Measurements from ENCODE around the gene MICAL1.

Gene MICAL1

DNA sequence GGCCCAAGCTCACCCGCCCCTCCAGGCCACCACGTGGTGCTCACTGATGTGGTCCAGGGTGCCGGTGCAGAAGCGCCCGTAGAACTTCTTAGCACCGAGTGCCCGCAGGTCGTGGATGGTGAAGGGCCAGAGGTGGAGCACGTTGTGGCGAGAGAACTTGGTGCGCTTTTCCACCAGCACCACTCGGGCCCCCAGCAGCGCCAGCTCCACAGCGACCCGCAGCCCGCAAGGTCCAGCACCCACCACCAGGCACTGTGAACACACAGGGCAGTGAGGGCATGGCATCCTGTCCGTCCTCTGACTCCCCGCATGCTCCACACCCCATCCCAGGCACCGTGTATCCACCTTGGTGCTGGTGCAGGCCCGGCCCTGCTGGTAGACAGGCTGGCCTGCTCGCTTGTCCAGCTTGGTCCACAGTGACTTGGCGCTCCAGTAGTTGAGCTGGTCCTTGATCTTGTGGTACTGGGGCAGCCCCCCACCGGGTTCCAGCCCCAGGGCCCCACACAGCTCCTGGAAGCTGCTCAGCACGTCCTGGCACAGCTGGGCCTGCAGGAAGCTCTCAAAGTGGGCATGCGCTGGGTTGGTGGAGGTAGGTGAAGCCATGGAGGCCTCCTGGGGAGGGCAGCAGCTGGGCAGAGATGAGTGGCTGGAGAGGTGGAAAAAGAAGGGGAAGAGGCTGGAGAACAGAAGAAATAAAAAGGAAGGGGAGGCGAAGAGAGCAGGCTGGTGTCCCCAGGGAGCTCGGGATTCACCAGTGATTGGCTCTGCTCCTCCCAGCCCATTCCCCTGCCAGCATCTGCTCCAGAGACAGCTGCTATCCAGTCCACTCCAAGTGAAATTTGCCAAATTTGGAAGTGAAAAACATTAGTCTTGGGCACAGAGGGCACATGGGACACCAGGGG is 1.7 kb downstream of the MICAL1 start:
- no peak for DNase-seq

DNA sequence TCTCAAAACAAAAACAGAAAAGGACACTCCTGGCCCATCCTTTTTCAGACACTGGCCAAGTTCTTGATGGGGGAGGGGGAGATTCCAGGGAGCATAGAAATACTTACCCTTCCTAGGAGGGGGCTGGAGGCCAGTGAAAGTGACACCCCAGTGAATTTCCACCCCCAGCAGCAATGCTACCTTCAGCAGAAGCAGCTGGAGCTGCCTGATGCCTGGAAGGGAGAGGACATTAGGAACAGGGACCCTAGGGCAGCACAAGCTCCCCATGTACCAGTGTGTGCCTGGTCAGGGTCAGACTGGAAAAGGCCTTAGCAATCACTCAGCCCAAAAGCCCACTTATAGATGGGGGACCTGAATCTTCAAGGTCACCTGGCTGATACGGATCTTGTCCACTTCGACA is 2.4 kb downstream of the MICAL1 start:
- no peak for DNase-seq

DNA sequence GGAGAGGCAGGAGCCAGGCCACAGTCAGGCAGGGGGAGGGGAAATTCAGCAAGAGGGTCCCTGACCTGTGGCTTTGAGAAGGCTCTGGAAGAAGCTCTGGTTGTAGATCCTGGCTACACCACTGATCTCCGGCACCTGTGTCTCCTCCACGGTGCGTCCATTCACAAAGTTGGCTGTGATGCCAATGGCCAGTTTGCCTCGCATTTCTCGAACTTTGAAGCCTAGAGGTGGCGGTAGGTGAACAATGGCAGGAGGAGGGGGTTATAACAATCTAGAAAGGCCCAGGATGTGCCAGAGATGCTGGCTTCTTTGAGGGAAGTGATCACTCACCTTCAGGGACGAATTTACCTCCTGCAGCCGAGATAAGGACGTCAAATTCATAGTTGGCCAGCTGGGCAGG is 3.4 kb downstream of the MICAL1 start:
- no peak for DNase-seq

DNA sequence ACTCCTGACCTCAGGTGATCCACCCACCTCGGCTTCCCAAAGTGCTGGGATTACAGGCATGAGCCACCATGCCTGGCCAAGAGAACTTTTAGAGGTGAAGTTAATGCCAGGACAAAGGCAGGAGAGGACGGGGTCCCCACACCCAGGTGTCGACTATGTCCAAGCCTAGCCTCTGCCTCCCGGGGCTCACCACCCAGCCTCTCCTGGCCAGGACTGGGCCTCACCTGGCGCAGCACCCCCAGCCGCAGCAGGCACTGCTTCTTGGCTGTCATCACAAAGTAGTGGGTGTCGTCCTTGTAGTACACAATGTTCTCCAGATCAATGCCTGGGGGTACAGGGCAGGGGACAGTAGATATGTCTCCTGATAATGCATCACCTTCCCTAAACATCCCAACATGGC is 4.2 kb downstream of the MICAL1 start:
- no peak for DNase-seq

DNA sequence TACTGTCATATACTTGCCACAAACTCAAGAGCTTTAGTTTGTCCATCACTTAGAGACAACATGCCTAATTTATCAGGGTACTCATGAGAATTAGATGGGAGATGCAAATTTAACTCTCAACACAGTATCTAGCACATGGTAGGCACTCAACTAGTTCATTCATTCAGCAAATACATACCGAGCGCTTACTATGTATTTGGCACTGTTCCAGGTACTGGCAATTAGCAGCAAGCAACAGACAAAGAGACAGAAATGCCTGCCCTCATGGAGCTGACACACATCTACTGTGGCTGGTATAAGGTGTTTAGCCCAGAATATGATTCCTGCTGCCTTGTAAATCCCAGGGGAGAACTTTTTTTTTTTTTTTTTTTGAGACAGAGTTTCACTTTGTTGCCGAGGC is 4.8 kb downstream of the MICAL1 start:
- no peak for DNase-seq

DNA sequence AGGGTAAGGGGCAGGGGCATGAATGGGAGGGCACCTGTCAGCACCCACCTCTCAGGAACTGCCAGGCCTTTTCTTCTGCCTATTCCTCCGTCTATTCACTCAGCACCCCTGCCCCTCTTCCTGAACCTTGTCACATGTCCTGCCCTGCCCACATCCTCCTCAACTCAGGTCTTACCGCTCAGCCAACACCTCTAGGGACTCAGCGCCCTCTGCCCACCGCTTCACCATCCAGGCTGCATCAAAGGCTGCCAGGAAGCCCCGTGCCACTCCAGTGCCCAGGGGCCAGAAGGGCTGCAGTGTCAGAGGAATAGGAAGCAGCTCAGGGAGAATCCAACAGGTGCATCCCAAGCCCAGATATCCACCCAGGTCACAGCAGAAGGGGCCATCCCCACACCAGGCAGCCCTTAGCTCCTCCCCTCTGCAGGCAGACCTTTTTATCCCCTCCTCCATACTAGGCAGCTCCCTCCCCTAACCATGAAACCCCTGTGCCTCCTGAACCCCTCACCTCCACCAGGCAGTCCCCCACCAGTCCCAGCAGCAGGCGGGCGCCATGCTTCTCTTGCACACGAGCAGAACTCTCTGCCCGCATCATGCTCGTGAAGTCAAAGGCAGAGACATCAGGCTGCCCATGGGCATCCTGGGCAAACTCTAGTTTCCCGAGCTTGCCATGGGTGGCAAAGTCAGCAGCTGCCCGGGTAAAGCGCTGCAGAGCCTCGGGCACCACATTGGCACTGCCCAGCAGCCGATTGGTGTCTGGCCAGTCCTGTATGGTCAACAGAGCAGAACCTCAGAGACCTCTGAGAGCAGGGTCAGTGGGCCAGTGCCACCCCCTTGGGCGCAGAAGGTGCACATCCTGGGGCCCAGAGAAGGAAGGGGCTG is 5.5 kb downstream of the MICAL1 start:
- peak; percentile 50 for DNase-seq

DNA sequence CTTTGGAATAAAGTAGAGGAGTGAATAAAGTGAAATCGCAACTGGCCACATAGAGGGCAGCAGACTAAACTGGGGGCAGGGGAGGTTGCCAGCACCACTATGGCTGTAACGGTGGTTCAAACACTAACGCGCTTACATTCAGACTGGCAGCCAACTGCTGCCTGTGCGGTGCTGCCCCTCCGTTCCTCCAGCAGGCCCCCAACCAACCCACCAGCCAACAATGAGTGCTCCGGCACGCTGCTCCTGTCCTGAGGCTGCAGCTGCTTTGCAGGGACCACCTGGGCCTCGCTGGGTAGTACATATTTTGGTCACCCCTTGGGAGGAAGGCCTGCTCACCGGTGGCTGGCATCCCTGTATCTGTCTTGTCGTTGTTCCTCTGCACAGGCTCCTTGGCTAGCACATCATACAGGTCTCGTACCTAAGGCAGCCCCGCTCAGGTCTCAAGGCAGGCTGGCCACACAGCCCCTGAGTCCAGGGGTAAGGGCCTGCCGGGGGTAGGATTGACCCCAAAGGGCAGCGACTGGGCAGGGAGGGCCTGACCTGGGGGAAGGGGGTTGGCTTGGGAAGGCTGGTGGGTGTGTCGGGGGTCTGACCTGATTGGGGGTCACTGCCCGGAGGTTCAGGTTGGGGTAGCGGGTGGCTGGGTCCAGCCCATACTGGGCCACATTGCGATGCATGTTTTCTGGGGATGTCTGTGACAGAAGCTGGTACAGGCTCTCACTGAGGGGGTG is 6.3 kb downstream of the MICAL1 start:
- no peak for DNase-seq

DNA sequence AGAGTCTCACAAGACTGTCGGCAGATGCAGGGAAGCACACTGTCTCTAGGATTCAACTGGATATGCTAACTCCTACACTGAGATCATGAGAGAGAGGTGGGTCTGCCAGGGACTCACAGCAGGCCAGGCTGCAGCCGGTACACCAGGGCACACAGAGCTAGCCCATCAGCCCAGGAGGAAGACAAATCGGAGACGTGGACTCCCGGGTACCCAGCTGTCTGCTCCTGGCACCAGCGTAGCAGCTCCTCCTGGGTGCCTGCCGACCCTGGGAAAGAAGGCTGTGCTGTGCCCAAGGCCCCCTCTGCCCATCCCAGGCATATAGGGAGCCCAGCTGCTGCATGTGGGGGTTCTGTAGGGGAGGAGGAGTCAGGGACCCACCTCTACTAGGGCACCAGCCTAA is 7.0 kb downstream of the MICAL1 start:
- no peak for DNase-seq

DNA sequence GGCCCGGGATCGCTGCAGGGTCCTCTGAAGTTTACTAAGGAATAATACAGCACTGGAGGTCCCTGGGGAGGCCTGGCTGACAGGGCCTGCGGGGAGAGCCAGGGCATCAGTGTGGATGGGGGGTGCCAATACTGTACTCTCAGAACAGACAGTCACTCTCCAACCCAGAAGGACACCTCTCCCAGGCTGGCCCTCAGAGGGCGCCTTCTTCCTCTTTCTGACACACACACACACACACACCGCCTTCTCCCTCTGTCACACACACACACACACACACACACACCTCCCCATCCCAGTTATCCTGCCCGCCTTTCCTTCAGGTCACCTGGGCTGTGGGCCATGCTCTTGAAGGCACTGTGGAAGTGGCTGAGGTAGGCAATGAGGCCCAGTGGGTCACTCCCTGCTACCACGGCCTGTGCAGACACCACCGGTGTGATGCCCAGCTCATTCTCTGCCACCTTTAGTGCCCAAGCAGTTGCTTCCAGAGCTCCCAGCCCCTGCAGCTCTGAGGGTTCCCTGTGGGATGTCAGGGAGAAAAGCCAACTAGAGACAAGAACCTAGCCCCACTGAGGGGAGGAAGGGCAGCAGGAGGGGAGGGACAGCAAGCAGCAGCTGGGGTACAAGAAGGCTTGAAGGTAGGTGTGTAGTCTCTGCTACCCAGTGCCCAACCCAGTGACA is 7.6 kb downstream of the MICAL1 start:
- no peak for DNase-seq

DNA sequence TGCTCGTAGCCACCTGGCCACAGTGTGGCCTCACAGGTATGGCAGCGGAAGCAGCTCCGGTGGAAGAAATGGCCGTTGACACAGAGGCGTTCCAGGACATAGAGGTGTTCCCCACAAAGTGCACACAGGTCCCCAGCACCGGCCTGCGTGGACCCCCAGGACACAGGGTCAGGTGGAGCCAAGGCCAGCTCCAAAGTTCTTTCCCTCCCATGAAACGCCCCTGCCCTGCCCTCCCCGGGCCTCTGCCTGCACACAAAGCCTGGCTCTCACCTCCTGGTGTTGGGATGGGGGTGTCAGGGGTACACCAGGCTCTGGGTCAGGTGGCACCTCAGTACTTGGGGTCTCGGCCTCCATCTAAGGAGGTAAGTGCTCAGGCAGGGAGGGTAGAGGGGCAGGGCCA is 8.5 kb downstream of the MICAL1 start:
- DNase-seq = no peak

DNA sequence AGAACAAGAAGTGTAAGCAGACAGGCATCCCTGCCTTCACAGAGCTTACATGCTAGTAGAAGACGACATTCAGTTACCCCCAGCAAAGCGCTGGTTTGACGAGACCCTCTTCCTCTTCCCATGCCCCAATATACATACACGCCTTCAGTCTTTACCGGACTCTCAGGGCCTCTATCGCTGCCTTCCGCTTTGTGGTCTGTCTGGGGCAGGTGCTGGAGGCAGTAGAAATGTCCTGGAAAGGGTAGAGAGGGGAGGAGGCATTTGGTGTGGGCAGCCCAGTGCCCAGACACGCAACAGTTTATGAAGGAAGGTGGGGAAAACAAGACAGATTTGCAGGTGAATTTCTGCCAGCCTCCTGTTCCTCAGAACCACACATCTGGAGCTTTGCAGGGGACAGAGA is 9.0 kb downstream of the MICAL1 start:
- DNase-seq = no peak

DNA sequence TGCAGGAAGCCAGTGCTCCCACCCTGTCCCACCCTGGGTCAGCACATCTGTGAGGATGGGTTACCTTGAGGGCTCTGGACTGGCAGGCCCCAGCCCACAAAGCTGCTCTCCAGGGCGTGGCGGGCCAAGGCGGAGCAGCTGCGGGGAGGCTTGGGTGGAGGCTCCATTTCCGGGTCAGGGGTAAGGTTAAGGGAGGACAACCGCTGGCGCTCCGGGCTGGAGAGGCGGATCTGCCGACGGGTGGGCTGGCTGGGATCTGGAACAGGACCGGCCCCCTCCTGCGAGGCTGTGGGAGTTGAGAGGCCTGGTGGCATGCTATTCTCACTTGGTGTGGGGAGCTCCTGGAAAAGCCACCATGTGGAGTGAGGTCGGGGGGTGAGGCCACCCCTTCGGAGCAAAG is 9.5 kb downstream of the MICAL1 start:
- DNase-seq = no peak

DNA sequence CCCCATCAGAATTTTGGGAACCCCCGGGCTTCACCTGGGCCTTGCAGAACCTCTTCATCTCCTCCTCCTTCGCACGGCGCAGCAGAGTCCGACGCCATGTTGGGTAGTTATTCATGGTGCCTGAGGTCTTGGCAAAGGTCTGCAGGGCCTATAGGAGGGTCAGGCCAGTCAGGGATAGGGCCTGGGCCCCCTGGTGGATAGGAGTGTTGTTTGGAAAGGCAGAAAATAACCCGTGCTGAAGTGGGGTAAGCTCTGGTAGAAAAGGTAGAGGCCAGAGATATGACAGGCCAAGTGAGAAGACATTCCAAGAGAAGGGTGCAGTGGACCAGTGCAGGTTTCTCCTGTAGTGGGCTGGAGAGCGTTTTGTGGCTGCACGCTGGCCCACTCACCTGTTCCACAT is 10.2 kb downstream of the MICAL1 start:
- DNase-seq = no peak

DNA sequence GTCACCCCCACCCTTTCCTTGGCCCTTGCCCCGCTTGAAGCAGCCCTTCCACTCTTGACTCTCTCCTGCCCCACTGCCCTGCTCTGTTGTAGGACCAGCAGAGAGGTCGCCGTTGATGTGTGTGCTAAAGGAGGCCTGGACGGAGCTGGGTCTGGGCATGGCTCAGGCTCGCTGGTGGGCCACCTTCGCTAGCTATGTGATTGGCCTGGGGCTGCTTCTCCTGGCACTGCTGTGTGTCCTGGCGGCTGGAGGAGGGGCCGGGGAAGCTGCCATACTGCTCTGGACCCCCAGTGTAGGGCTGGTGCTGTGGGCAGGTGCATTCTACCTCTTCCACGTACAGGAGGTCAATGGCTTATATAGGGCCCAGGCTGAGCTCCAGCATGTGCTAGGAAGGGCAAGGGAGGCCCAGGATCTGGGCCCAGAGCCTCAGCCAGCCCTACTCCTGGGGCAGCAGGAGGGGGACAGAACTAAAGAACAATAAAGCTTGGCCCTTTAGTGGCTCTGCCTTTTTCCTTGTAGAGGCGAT is 12.1 kb downstream of the MICAL1 start:
- DNase-seq = no peak

DNA sequence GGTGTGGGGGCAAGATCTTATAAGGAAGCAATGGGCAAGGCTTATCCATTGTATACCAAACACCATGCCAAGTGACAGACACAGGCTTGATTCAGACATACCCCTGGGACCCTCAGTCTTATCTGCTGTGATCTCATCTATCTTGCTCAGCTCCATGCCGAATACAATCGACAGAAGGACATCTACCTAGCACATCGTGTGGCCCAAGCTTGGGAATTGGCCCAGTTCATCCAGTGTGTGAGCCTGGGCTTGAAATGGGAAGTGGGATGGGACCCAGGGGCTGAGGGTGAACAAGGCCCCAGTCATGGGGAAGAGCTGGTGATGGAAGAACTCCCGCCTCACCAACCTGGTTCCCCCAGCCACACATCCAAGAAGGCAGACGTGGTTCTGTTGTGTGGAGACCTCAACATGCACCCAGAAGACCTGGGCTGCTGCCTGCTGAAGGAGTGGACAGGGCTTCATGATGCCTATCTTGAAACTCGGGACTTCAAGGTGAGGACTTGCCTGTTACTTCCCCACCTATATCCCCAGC is 13.1 kb downstream of the MICAL1 start:
- DNase-seq = no peak

DNA sequence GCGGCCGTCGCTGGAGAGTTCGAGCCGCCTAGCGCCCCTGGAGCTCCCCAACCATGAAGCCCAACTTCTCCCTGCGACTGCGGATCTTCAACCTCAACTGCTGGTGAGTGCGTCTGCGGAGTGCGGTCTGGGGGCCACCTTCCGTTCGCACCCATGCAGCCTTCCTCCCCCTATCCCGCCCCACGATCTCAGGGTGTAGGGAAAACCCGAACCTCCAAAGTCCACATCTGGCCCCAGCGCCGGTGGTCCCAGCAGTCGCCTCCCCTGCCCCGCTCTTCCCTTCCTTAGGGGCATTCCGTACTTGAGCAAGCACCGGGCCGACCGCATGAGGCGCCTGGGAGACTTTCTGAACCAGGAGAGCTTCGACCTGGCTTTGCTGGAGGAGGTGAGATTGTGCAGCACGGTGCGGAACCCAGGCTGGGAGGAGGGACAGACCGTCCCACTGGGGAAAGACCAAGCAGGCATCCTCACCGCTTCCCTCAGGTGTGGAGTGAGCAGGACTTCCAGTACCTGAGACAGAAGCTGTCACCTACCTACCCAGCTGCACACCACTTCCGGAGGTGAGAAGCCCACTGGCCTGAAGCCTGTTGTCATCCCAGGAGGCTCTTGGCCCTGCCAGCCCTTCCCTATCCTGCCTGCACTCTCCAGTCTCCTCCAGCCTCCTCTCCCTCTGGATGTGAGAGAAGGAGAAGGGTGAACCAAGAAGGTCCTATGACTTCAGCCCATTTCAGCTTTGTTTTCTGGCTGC is 14.3 kb downstream of the MICAL1 start:
- peak; percentile 55 for DNase-seq

DNA sequence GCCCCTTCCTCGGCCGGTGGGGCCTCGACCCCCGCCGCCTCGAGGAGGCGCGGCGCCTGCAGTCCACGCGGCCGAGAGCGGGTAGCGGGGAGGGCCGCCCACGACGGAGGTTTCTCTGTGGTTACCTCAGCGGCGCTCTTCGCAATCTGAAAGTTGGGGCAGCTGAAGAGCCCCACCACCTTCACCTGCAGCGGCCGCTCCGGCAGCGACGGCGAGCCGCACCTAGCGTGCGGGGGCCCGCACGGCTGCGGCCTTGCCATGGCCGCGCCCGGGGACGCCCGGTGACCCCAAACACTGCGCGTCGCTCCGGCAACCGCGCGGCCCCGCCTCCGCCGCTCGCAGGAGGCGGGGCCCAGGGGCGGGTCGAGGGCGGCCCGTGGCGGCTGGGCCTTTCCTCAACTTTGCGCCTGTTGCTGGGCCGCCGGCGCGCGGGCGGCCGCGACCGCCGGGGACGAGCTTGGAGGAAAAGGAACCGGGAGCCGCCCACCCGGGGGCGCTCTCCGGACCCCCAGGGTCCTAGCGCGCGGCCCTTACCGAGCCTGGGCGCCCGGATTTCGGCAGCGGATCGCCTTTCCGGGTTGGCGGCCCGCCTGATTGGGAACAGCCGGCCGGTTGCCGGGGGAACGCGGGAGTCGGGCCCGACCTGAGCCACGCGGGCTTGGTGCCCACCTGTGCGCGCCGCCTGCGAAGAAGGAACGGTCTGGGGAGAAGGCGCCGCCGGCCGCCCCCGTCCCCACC is 15.1 kb downstream of the MICAL1 start, which contains the start of the genes PPIL6 and SMPD2:
Gene PPIL6 (minus strand): TSS at position 298 of the 738 bp plus-strand sequence. CDS start 38 bp downstream, at position 260.
Gene SMPD2 (plus strand): TSS at position 394 of the 738 bp plus-strand sequence. CDS start 398 bp downstream, outside the sequence.
- DNase-seq = peak; percentile 86

DNA sequence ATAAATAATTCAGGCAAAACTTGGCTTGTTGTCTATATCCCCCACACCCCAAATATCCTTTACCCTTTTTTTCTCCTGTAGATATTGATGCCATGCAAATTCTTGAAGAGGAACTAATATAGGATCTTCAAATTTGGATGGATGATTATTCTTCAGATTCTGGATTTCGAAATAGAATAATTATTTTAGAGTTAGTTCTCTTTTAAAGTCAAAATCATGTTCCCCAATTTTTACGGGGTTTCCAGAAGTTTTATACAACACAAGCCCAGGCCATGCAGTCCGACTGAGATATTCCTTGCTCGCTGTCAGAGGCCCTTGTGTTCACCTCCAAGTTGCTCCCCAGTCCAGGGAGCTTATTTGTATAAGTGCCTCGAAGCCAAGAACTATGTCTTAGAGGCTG is 19.5 kb downstream of the MICAL1 start:
- no peak for DNase-seq

DNA sequence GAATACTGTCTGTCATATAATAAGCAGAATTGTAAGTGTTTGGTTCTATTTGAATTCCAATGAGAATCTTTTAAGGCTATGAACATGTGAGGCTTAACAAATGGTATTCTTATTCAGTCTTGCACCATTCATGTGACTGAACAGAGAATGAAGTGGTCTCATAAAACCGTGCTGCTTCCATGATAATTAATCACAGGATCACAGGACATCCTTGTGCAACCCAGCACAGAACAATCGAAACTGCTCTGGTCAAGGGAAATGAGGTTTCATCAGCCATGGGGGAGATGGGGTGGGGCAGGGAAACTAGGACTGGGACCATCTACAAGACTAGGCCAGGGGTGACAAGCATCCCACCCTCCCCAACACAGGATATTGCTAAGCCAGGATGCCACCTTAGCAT is 21.1 kb downstream of the MICAL1 start:
- DNase-seq = no peak

DNA sequence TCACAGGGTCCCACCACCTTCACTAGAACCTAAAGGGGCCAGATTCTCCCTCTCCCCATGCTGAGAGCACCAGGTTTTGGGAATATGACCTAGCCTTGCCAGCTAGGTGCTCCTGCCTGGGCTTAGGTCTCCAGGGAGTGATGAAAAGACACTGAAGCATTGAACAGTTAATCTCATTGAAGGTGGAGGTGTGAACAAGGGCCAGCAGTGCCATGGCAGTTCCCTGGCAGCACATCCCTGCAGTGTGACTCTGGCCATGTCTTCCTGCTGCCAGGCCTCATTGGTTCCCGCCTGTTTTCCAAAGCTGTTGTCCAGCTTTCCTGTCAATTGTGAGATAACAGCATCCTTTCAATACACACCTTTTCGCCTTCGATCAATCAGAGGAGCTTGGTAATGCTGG is 26.1 kb downstream of the MICAL1 start:
- DNase-seq = no peak

Measured in CD4-positive, alpha-beta T cell treated with Interleukin-10 for 1 hour (primary cell).